Measurements from ENCODE around the gene BCL2L14.

DNA sequence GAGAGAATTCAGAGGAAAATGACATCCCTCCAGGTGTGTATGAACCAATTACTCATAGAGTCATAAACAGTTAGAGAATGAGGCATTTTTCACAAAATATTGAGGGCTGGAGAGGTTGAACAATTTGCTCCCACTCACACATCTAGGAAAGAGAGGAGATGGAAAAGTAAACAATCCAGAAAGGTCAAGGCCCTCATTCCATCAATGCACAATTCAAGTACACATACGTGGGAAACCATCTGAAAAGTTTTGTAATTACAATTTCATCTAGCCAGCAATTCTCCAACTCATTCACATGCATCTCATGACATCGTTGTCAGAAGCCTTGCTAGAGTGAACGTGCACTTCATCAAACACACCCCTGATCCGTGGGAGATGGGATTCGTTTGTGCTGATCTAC lies 15.7 kb upstream of the BCL2L14 start:
- TF ChIP-seq EZH2 (IDR thresholded peaks at IDR 0.05; ENCODE audit: borderline replicate concordance, low read depth, low read length, poor library complexity, severe bottlenecking) (no peak), CTCF (conservative IDR thresholded peaks at IDR 0.05; ENCODE audit: low read depth, low read length) (no peak)

Data from A673 (cell line).